MV-4-11 (cell line): ENCODE measurements around the gene FKBP4.

Experiments used
- DNase-seq: peaks from one replicate; lab custom pipeline; 2025; lab: John Stamatoyannopoulos, UW

Gene FKBP4

DNA sequence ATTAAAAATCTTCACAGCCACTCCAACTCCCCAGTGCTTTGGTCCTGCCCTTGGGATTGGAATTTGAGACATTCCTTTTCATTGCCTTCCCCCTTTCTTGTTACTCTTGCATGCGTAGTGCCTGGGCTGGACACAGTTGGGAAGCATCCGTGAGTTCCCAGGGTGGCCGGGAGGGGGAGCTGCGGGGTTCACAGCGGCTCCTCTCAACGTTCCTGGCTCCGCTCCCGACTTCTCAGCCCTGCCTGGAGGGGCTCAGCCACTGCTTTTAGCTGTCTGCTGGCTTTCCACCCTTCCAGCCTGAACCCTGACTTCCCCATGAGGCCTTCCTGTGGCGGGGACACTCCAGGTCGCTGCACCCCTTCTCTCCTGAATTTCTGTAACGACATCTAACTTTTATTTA lies 58.9 kb downstream of the FKBP4 start:
- peak; percentile 3 for DNase-seq
